AG08396 (cell line): ENCODE measurements around the gene RETSAT.
"Not testable (repeated sequence)": the region's sequence is repeated elsewhere in the genome, so short reads cannot be mapped to it uniquely, and the experiment has no call there.

Experiments used
- DNase-seq: peaks from one replicate; pipeline ENCODE4 v3.0.0; 2012; ENCODE audit warnings: low spot score, mixed read lengths

The RETSAT gene

GRCh38 chr2:85330839-85331636 is 23.3 kb downstream of the RETSAT start:
- DNase-seq = no peak

- not testable (repeated sequence) for DNase-seq
Observed at GRCh38 chr2:85329701-85330100, 24.6 kb downstream of the RETSAT start.

- no peak for DNase-seq
Observed at GRCh38 chr2:85329181-85329651, 25.1 kb downstream of the RETSAT start.

GRCh38 chr2:85327822-85328617 is 26.3 kb downstream of the RETSAT start, which contains the start of gene TGOLN2:
TGOLN2 (minus strand) TSS chr2:85327989; CDS start chr2:85327962, 27 bp downstream.
- peak; percentile 97 for DNase-seq

GRCh38 chr2:85327160-85327821 is 27.0 kb downstream of the RETSAT start:
- DNase-seq = peak; percentile 53

GRCh38 chr2:85326406-85327159 is 27.7 kb downstream of the RETSAT start:
- no peak for DNase-seq

- no peak for DNase-seq
Observed at GRCh38 chr2:85325466-85325811, 28.9 kb downstream of the RETSAT start.

- DNase-seq = no peak
Observed at GRCh38 chr2:85324639-85325465, 29.5 kb downstream of the RETSAT start.

GRCh38 chr2:85323988-85324367 is 30.4 kb downstream of the RETSAT start:
- DNase-seq = not testable (repeated sequence)

GRCh38 chr2:85323351-85323987 is 30.9 kb downstream of the RETSAT start:
- no peak for DNase-seq

- DNase-seq = no peak
Observed at GRCh38 chr2:85319796-85320195, 34.5 kb downstream of the RETSAT start.

- peak; percentile 46 for DNase-seq
Observed at GRCh38 chr2:85318222-85319074, 35.9 kb downstream of the RETSAT start.

- not testable (repeated sequence) for DNase-seq
Observed at GRCh38 chr2:85315921-85316320, 38.4 kb downstream of the RETSAT start.

- DNase-seq = no peak
Observed at GRCh38 chr2:85314884-85315242, 39.5 kb downstream of the RETSAT start.

- DNase-seq = peak; percentile 53
Observed at GRCh38 chr2:85312404-85312803, 41.9 kb downstream of the RETSAT start.

- no peak for DNase-seq
Observed at GRCh38 chr2:85310330-85310729, 44.0 kb downstream of the RETSAT start.

- DNase-seq = no peak
Observed at GRCh38 chr2:85309699-85310321, 44.5 kb downstream of the RETSAT start.

- peak; percentile 25 for DNase-seq
Observed at GRCh38 chr2:85308896-85309555, 45.3 kb downstream of the RETSAT start.
